Measurements from ENCODE around the gene CBX4.

Gene CBX4

DNA sequence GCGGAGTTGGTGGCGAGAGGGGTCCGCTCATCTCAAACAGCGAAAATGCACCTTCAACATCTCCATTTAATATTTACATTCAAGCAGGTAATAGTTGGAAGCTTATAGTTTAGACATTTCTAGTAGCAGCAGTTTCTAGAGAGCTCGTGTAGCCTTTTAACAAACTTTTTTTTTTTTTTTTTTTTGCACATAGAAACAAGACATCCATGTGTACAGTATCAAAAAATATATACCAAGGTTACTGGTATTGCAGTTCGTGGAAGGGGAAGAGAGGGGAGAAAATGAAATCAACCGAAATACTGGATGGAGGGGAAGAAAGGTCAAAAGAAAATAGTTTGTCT, 6.2 kb downstream of the CBX4 start:
- no peaks in the 10 kb centered on the region for H3K27me3 Mint-ChIP-seq
- ATAC-seq (ENCODE audit: low read depth) (no peak), DNase-seq (ENCODE audit: low spot score in 2 of 2) (no peak)
- H3K4me1 Mint-ChIP-seq = peaks cover 26% of the 10 kb centered on the region
- no peaks in the 10 kb centered on the region for H3K9me3 Mint-ChIP-seq
- H3K27ac Mint-ChIP-seq = no peak overlapping the region
- H3K4me3 Mint-ChIP-seq = no peak overlapping the region
- H3K36me3 Mint-ChIP-seq = peaks cover 15% of the 10 kb centered on the region

DNA sequence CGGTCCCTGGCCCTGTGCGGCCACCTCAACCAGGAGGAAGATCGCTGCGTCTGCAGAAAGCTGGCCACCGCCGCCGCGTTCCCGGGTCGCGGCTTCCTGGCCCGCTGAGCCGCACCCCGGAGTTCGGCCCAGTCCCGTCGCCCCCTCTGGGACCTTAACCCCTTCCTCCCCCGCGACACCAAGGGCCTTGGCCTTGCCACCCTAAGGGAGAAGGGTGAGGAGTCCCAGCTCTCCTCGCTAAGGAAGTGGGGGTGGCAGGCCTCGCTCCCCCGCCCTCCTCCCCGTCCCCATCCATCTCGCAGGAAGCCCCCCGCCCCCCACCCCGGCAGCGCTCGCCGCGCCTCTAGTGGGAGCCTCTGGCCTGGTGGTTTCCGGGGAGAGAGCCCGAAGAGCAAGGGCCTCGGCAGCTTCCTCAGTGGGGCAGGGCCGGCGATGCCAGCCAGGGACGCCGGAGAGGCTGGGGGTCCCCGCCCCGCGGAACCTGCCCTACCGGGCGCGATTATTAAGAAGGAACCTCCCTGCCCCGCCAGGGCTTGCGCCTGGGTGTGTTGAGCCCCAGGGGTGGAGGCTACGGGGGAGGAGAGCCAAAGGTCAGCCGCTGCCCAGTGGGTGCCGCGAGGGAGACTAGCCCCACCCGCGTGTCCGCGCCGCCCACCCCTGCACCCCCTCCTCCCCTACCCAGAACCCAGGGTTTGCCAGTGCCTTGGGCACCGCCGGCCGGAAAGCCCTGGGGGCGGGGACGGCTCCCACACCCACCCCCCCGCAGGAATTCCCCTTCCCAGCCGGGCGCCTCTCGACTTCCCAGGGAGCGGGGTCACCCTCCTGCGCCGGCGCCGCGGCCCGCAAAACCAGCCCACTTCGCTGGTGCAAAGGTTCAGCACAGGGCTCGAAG, 6.8 kb downstream of the CBX4 start:
- ATAC-seq (ENCODE audit: low read depth) = no peak
- Mint-ChIP-seq H3K27ac (no peak overlapping the region), H3K9me3 (no peaks in the 10 kb centered on the region), H3K4me1 (peaks cover 20% of the 10 kb centered on the region), H3K27me3 (no peaks in the 10 kb centered on the region), H3K4me3 (no peak overlapping the region), H3K36me3 (peaks cover 14% of the 10 kb centered on the region)
- no peak for DNase-seq (ENCODE audit: low spot score in 2 of 2)

DNA sequence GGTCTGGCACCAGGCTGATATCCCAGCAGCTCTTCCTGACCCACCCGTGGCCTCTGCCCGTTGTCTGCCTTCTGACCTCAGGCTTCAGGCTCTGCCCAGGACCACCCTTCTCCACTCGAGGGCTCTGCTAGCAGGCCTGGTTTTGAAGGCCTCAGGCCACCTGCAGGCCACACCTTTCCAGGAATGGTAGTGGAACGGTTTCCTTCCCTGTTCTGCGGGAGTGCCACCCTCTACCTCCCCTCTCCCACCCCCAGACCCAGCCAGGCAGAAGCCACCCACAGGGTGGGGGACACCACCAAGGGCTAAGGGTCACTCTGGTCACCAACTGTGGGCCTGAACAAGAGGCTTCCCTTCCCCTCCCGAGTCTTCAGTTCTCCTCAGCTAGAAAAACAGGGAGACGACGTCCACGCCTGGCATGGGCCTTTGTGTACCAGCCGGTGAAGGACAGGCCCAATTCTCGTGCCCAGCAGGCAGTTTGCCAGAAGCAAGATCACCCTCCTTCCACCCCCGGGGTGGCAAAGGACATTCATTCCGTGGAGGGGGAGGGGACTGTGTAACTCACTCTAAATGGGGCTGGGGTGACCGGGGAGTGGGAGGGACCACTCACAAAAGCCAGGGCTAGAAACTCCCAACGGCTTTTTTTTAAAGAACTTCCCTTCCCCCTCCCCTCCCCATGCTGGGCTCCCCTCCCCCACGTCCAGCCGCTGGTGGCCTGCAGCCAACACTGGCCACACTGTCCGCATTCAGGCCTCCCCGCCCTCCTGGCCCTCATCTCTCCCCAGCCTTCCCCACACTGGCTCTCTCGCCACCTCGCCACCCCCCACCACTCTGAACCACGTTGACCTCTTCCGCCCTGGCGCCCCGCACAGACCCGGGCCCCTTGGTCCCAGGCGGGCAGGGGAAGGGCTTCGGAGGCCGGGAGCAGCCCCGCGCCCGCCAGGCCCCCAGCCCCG, 7.7 kb downstream of the CBX4 start:
- Mint-ChIP-seq H3K4me3 (no peak overlapping the region), H3K27ac (no peak overlapping the region), H3K27me3 (no peaks in the 10 kb centered on the region), H3K4me1 (peaks cover 20% of the 10 kb centered on the region), H3K9me3 (no peaks in the 10 kb centered on the region), H3K36me3 (peaks cover 13% of the 10 kb centered on the region)
- ATAC-seq (ENCODE audit: low read depth) (no peak), DNase-seq (ENCODE audit: low spot score in 2 of 2) (no peak)

DNA sequence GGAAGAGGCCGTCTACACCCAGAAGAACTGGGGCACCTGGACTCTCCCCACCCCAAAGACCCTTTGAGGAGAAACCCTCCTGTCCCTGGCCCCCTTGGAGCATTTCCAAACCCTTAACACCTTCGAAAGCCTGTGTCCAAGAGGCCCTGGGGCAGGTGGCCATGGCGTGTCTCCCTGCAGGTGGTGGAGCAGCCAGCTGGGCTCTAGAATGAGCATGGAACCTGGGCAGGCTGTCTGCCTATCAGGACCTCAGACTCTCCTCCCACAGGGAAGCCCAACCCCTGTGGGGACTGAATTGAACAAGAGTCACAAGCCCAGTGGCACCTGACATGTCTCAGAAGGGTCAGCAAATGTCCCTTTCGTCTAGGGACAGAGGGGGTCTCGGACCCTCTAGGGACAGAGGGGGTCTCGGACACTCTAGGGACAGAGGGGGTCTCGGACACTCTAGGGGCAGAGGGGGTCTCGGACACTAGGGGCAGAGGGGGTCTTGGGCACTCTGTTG, 8.4 kb downstream of the CBX4 start:
- Mint-ChIP-seq H3K4me3 (no peak overlapping the region), H3K27me3 (peaks cover under 1% of the 10 kb centered on the region), H3K27ac (no peak overlapping the region), H3K4me1 (peaks cover 22% of the 10 kb centered on the region), H3K36me3 (peaks cover 13% of the 10 kb centered on the region), H3K9me3 (no peaks in the 10 kb centered on the region)
- ATAC-seq (ENCODE audit: low read depth) (no peak), DNase-seq (ENCODE audit: low spot score in 2 of 2) (no peak)

DNA sequence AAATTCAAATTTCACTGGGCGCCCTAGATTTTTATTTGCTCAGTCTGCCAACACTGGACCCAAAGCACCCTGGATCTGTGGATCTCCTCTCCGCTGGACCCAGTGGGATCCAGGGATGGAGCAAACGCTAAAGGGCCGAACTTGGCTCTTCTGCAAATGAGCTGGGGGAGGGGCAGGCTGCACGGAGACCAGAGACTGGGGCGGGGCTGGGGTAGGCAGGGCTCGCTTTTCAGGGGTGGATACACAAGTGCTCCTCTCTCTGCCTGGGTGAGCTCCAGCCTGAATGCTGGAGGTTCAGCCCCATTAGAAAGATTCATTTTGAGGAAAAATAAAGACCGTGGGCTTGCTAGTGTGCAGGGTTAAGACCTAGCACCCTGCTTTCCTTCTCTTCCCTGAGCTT, 8.9 kb downstream of the CBX4 start:
- no peak for ATAC-seq (ENCODE audit: low read depth)
- Mint-ChIP-seq H3K9me3 (no peaks in the 10 kb centered on the region), H3K27ac (no peak overlapping the region), H3K27me3 (peaks cover 3% of the 10 kb centered on the region), H3K4me3 (no peak overlapping the region), H3K36me3 (peaks cover 13% of the 10 kb centered on the region), H3K4me1 (peaks cover 22% of the 10 kb centered on the region)
- DNase-seq (ENCODE audit: low spot score in 2 of 2) = no peak

DNA sequence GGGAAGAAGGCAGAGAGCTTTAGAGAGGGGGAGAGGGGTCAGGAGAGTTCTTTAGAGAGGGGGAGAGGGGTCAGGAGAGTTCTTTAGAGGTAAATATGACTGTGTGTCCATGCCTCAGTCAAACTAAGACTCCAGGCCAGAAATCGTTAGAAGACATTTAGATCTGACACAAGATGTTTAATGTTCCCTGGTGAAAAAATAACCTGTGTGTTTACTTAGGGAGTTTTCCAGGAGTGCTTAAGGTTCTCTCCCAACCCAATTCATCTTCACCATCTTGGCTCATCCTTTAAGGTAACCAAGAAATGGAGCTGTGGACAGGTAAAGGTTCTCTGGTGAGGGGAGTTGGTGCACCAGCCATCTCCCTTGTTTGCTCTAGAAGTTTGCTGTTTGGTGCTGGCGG, 9.8 kb downstream of the CBX4 start:
- H3K4me3 Mint-ChIP-seq = no peak overlapping the region
- ATAC-seq (ENCODE audit: low read depth) = no peak
- peaks cover 6% of the 10 kb centered on the region for H3K36me3 Mint-ChIP-seq
- no peak for DNase-seq (ENCODE audit: low spot score in 2 of 2)
- no peak overlapping the region for H3K27ac Mint-ChIP-seq
- peaks cover 4% of the 10 kb centered on the region for H3K27me3 Mint-ChIP-seq
- peaks cover 16% of the 10 kb centered on the region for H3K4me1 Mint-ChIP-seq
- H3K9me3 Mint-ChIP-seq = no peaks in the 10 kb centered on the region

DNA sequence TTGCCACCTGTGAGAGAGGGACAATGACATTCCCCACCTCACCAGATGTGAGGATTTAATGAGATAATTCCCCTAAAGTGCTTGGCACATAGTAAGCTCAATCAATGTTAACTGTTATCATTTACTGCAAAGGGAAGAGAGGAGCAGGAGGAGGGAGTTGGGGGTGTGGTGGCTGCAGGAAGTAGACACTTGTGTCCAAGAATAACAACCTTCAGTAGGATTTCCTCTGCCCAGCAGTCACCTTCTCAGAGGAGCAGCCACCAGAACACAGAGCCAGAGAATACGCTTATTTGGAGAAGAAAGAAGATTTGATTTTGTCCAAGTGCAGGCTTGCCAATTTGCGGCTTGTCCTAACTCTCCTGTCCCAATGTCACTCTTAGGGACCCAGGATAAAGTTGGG, 10.2 kb downstream of the CBX4 start:
- no peak overlapping the region for H3K4me3 Mint-ChIP-seq
- no peak overlapping the region for H3K27ac Mint-ChIP-seq
- H3K27me3 Mint-ChIP-seq = peaks cover 6% of the 10 kb centered on the region
- H3K36me3 Mint-ChIP-seq = peaks cover 7% of the 10 kb centered on the region
- DNase-seq (ENCODE audit: low spot score in 2 of 2) (no peak), ATAC-seq (ENCODE audit: low read depth) (no peak)
- peaks cover 16% of the 10 kb centered on the region for H3K4me1 Mint-ChIP-seq
- H3K9me3 Mint-ChIP-seq = no peaks in the 10 kb centered on the region

DNA sequence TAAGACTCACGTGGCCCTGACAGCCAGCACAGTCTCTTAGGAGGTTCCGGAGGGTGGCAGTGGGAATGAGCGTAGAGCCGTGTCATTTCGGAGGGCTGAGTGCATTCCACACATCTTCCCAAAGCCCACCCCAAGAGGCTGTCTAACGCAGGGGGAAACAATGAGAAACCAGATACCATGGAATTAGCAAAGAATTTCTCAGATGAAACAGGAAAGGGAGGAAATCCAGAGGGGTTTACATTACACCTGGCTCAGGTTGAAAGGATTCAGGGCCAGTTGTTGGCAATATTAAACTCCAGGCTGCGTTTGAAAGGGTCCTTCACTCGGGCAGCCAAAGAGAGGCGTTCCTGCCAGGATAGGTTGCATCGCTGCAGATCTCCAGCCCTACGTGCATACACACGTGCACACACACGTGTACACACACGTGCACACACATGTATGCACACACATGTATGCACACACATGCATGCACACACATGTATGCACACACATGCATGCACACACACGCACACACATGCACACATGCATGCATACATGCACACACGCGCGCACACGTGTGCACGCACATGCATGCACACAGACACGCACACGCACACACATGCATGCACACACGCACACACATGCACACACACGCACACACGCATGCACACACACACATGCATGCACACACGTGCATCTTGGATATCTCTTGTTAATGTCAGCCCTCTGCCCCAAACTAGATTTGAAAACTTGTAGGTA, 12.2 kb downstream of the CBX4 start:
- Mint-ChIP-seq H3K9me3 (no peaks in the 10 kb centered on the region), H3K27ac (no peak overlapping the region), H3K4me1 (peaks cover 12% of the 10 kb centered on the region), H3K36me3 (peaks cover 3% of the 10 kb centered on the region), H3K27me3 (peaks cover 11% of the 10 kb centered on the region), H3K4me3 (no peak overlapping the region)
- no peak for DNase-seq (ENCODE audit: low spot score in 2 of 2)
- no peak for ATAC-seq (ENCODE audit: low read depth)

DNA sequence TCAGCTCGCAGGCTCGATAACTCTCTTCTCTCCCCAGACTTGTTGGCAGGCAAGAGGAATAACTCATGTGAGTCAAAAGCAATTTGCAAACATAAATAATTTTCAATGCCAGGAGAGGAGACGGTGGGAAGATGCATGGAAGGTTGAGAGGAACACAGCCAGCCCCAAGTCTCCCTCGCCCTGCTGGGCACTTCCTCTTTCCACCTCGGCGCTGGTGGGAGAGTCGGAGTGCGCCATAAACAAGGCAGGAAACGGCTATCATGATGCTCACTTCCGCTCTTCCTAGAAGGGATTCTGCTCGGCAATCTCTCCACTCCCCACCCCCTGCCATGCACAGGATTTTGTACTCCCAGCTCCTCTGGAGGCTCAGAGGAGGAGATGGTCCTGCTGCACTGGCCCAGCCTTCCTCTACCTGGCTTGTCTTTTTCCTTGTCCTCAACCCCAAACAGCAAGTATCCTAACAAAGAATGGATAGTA, 13.0 kb downstream of the CBX4 start:
- no peak for ATAC-seq (ENCODE audit: low read depth)
- DNase-seq (ENCODE audit: low spot score in 2 of 2) = no peak
- H3K27ac Mint-ChIP-seq = no peak overlapping the region
- peaks cover 10% of the 10 kb centered on the region for H3K4me1 Mint-ChIP-seq
- no peaks in the 10 kb centered on the region for H3K9me3 Mint-ChIP-seq
- H3K27me3 Mint-ChIP-seq = peaks cover 11% of the 10 kb centered on the region
- no peak overlapping the region for H3K4me3 Mint-ChIP-seq
- H3K36me3 Mint-ChIP-seq = peaks cover 2% of the 10 kb centered on the region

DNA sequence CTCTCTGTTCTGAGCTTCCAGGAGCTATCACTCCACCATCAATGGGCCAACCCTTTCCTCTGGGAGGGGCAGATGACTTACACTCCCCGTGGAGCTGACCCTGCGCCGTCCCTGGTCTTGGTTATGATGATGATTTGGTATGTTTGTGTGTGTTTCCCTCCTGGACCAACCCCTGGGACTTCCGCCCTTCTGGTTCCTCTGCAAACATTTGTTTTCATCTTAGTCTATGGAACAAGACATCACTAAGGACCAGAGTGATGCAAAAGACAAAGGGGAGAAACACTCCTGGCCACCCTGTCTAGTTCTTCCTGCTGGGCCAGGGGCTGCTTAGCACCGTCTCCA, 13.7 kb downstream of the CBX4 start:
- Mint-ChIP-seq H3K4me3 (no peak overlapping the region), H3K27ac (no peak overlapping the region), H3K9me3 (no peaks in the 10 kb centered on the region), H3K27me3 (peaks cover 11% of the 10 kb centered on the region), H3K36me3 (peaks cover 2% of the 10 kb centered on the region), H3K4me1 (peaks cover 10% of the 10 kb centered on the region)
- DNase-seq (ENCODE audit: low spot score in 2 of 2) = no peak
- ATAC-seq (ENCODE audit: low read depth) = no peak

DNA sequence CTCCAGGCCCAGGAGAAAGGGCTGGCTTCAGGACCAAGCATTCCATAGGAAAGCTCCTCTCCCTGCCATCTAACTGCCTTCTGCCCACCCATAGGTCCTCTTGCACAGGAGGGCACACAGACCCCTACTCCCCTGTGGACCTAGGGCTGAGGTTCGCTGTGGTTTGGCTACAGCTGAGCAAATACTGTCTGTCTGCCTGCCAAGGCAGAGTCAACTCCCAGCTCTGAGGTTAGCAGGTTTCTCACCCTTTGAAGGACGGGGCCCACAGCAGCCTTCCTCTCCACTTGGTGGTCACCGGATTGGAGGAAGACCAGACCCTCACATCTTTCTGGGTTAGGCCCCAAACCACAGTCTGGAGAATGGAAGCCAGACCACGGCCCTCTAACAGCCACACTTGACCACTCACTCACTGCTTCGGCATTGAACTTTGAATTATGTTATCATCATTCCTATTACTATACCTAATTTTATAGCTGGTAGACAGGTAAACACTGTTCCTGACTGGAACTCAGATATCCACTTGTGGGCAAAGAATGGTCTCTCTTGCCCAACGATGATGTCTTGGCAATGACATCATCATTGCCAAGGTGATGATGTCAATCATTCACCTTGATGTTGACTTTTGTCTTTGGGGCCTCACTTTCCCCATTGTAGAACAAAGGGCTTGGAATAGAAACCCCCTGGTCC, 14.2 kb downstream of the CBX4 start:
- H3K27me3 Mint-ChIP-seq = peaks cover 13% of the 10 kb centered on the region
- H3K4me1 Mint-ChIP-seq = peaks cover 10% of the 10 kb centered on the region
- no peak overlapping the region for H3K4me3 Mint-ChIP-seq
- H3K9me3 Mint-ChIP-seq = no peaks in the 10 kb centered on the region
- peaks cover 2% of the 10 kb centered on the region for H3K36me3 Mint-ChIP-seq
- no peak for ATAC-seq (ENCODE audit: low read depth)
- no peak overlapping the region for H3K27ac Mint-ChIP-seq
- DNase-seq (ENCODE audit: low spot score in 2 of 2) = no peak

DNA sequence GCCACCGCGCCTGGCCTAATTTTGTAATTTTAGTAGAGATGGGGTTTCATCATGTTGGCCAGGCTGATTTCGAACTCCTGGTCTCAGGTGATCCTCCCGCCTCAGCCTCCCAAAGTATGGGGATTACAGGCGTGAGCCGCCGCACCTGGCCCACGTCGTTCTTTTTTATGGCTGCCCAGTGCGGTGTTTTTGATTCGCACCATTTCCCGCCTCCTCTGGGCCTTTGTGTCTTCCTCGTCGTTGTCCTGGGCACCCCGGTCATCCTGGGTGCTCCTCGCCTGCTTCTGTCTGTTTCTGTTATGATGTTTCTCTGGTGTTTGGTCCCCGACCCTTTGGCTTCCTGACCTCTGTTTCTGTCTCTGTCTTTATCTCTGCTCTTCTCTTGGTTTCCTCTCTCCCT, 15.0 kb downstream of the CBX4 start:
- Mint-ChIP-seq H3K9me3 (no peaks in the 10 kb centered on the region), H3K4me3 (no peak overlapping the region), H3K4me1 (peaks cover 9% of the 10 kb centered on the region), H3K27ac (no peak overlapping the region), H3K36me3 (peaks cover 2% of the 10 kb centered on the region), H3K27me3 (peaks cover 14% of the 10 kb centered on the region)
- no peak for DNase-seq (ENCODE audit: low spot score in 2 of 2)
- ATAC-seq (ENCODE audit: low read depth) = no peak

DNA sequence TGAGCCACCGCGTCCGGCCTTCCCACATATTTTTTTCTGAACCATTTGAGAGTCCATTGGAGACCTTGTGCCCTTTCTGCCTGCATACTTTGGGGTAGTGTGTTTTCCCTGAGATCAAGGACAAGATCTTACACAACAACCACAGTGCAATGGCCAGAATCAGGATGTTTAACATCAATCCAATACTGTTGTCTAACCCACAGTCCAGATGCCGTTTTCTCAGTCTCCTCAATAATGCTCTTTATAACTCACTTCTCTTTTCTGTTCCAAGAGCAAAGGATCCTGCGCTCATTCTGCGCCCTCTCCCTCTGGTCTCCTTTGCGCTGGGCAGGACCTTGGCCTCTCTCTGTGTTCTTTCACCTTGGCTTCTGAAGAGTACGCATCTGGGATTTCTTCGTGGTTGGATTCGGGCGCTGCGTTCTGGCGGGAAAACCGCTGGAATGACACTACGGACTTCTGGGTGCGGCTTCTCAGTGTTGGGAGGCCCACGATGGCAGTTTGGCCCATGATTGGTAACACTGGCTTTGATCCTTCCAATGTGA, 16.6 kb downstream of the CBX4 start:
- H3K9me3 Mint-ChIP-seq = no peaks in the 10 kb centered on the region
- H3K4me1 Mint-ChIP-seq = peaks cover 5% of the 10 kb centered on the region
- peaks cover 14% of the 10 kb centered on the region for H3K27me3 Mint-ChIP-seq
- no peak for ATAC-seq (ENCODE audit: low read depth)
- DNase-seq (ENCODE audit: low spot score in 2 of 2) = no peak
- no peak overlapping the region for H3K4me3 Mint-ChIP-seq
- peaks cover 2% of the 10 kb centered on the region for H3K36me3 Mint-ChIP-seq
- H3K27ac Mint-ChIP-seq = no peak overlapping the region

All from memory B cell (primary cell).